GM23338 (cell line): ENCODE measurements around the gene MAPT. TPM values are rescaled to one million over a fixed set of nuclear protein-coding genes. Genes with fewer than 3 reads are reported as not detected.

Source experiments
- ATAC-seq: fragments of 200-7000 bp; cut with Tn5 transposase; 3 replicates; pipeline ENCODE4 v1.9.1; 2020
- DNase-seq: peaks from one replicate; pipeline ENCODE4 v3.0.0-alpha.2; 2015; ENCODE audit warnings: low spot score
- H2AFZ ChIP-seq: fragments of 200-600 bp; sonication (generic); 2 replicates; pipeline ENCODE4 v1.8.0; 2016; ENCODE audit warnings: antibody characterized with exemption, mild to moderate bottlenecking, moderate library complexity
- H3F3A ChIP-seq: fragments of 200-600 bp; sonication (generic); replicated peaks from 2 replicates; pipeline ENCODE4 v1.8.0; 2017; ENCODE audit warnings: antibody characterized with exemption, mixed run types, low read depth
- H3K27ac ChIP-seq: fragments of 200-600 bp; sonication (generic); 2 replicates; pipeline ENCODE4 v1.6.1; 2016; ENCODE audit warnings: low read depth
- H3K27me3 ChIP-seq: fragments of 200-600 bp; sonication (generic); 2 replicates; pipeline ENCODE4 v1.8.0; 2016; ENCODE audit warnings: mild to moderate bottlenecking, mixed run types, moderate library complexity; ENCODE audit not compliant: insufficient read depth
- H3K36me3 ChIP-seq: fragments of 200-600 bp; sonication (generic); 2 replicates; pipeline ENCODE4 v1.8.0; 2016; ENCODE audit warnings: mild to moderate bottlenecking; ENCODE audit not compliant: insufficient read depth
- H3K4me1 ChIP-seq: fragments of 200-600 bp; sonication (generic); 2 replicates; pipeline ENCODE4 v1.8.0; 2016; ENCODE audit warnings: mild to moderate bottlenecking, moderate library complexity; ENCODE audit not compliant: insufficient read depth
- H3K4me2 ChIP-seq: fragments of 200-600 bp; sonication (generic); 2 replicates; pipeline ENCODE4 v1.7.1; 2017; ENCODE audit warnings: mixed run types
- H3K4me3 ChIP-seq: fragments of 200-600 bp; sonication (generic); 2 replicates; pipeline ENCODE4 v1.6.1; 2016; ENCODE audit warnings: mixed run types
- H3K79me2 ChIP-seq: fragments of 200-600 bp; sonication (generic); replicated peaks from 2 replicates; pipeline ENCODE4 v1.8.0; 2017; ENCODE audit warnings: mild to moderate bottlenecking; ENCODE audit not compliant: insufficient read depth
- H3K9me2 ChIP-seq: fragments of 200-600 bp; sonication (generic); 2 replicates; pipeline ENCODE4 v1.8.0; 2017; ENCODE audit not compliant: insufficient read depth
- H4K20me1 ChIP-seq: fragments of 200-600 bp; sonication (generic); replicated peaks from 2 replicates; pipeline ENCODE4 v1.8.0; 2017; ENCODE audit warnings: mild to moderate bottlenecking; ENCODE audit not compliant: insufficient read depth
- H3K27ac Mint-ChIP-seq: 2 replicates; pipeline ENCODE4 v1.8.0; 2020; ENCODE audit warnings: inconsistent platforms, mild to moderate bottlenecking, moderate library complexity, mixed read lengths
- H3K27me3 Mint-ChIP-seq: 3 replicates; pipeline ENCODE4 v1.8.0; 2022; ENCODE audit warnings: low read depth, mild to moderate bottlenecking, moderate library complexity, mixed read lengths, inconsistent platforms; ENCODE audit not compliant: insufficient read depth, poor library complexity
- H3K36me3 Mint-ChIP-seq: 3 replicates; pipeline ENCODE4 v1.8.0; 2021; ENCODE audit warnings: low read depth, mild to moderate bottlenecking, inconsistent platforms, moderate library complexity, mixed read lengths
- H3K4me1 Mint-ChIP-seq: 3 replicates; pipeline ENCODE4 v1.8.0; 2020; ENCODE audit warnings: mild to moderate bottlenecking, inconsistent platforms, mixed read lengths
- H3K4me3 Mint-ChIP-seq: 3 replicates; pipeline ENCODE4 v1.8.0; 2021; ENCODE audit warnings: moderate library complexity, mild to moderate bottlenecking, inconsistent platforms, mixed read lengths
- H3K9me3 Mint-ChIP-seq: 3 replicates; pipeline ENCODE4 v1.8.0; 2020; ENCODE audit warnings: moderate library complexity, mild to moderate bottlenecking, inconsistent platforms, mixed read lengths
- CREB1 ChIP-seq: fragments of 250-450 bp; sonication (Bioruptor Pico); IDR thresholded peaks from 2 replicates; pipeline ENCODE4 v1.5.0; 2020; ENCODE audit warnings: low read depth, mild to moderate bottlenecking, moderate library complexity
- CTCF ChIP-seq, 2 experiments: fragments of 200-600 bp in 1 of 2; sonication (generic) in 1 of 2; conservative IDR thresholded peaks; 2 replicates each; pipeline versions ENCODE4 v1.5.1 to v1.6.1; 2016 to 2017; ENCODE audit warnings: antibody characterized with exemption in 2 of 2, low read depth in 2 of 2, mild to moderate bottlenecking in 2 of 2, moderate library complexity in 1 of 2
- ETS1 ChIP-seq: IDR thresholded peaks from 2 replicates; pipeline ENCODE4 v1.6.1; 2016; ENCODE audit warnings: antibody characterized with exemption
- EZH2 ChIP-seq: fragments of 200-600 bp; sonication (generic); IDR thresholded peaks from one replicate; pipeline ENCODE4 v1.8.0; 2017; ENCODE audit warnings: antibody characterized with exemption, mild to moderate bottlenecking, low read depth; ENCODE audit not compliant: unreplicated experiment
- EZH2phosphoT487 ChIP-seq: fragments of 200-600 bp; sonication (generic); IDR thresholded peaks from one replicate; pipeline ENCODE4 v1.8.1; 2018; ENCODE audit warnings: antibody characterized with exemption; ENCODE audit not compliant: unreplicated experiment
- JUNB ChIP-seq: IDR thresholded peaks from one replicate; pipeline ENCODE4 v1.6.1; 2016; ENCODE audit warnings: antibody characterized with exemption; ENCODE audit not compliant: unreplicated experiment
- POLR2AphosphoS5 ChIP-seq: IDR thresholded peaks from 2 replicates; pipeline ENCODE4 v1.6.1; 2016; ENCODE audit warnings: antibody characterized with exemption, low read depth
- REST ChIP-seq: IDR thresholded peaks from one replicate; pipeline ENCODE4 v1.6.1; 2018; ENCODE audit warnings: antibody characterized with exemption; ENCODE audit not compliant: unreplicated experiment
- ZNF114 ChIP-seq: fragments of 250-450 bp; sonication (Bioruptor Pico); IDR thresholded peaks from 2 replicates; pipeline ENCODE4 v1.5.0; 2020; ENCODE audit warnings: mild to moderate bottlenecking, moderate library complexity
- ZNF331 ChIP-seq: fragments of 250-450 bp; sonication (Bioruptor Pico); IDR thresholded peaks from 2 replicates; pipeline ENCODE4 v1.5.0; 2020; ENCODE audit warnings: low read depth, mild to moderate bottlenecking, moderate library complexity
- ZNF462 ChIP-seq: fragments of 250-450 bp; sonication (Bioruptor Pico); IDR thresholded peaks from 2 replicates; pipeline ENCODE4 v1.5.0; 2020; ENCODE audit warnings: mild to moderate bottlenecking, moderate library complexity
- polyA plus RNA-seq: library from polyadenylated mRNA; unstranded; fragments of >200 nt; fragmentation: Nextera tagmentation; extraction: Ambion mirVana; gene quantifications from 2 replicates; pipeline ENCODE4 v1.2.1, GENCODE V29; 2016
- total RNA-seq: library from RNA; depleted of rRNA; stranded (reverse); fragments of >200 nt; shearing (Covaris generic); gene quantifications from 2 replicates; pipeline ENCODE4 v1.2.3, GENCODE V29; 2014

The MAPT gene
- total and polyA plus RNA-seq, 2 experiments from 2014 or later: 1.1 to 2.1 TPM

- peak; percentile 8; the same call in 1 of the 3 replicates for ATAC-seq
- H2AFZ ChIP-seq: peak overlapping the region; percentile 87
- no peaks in the 10 kb centered on the region for H3K79me2 ChIP-seq
- TF ChIP-seq ZNF462 (CRISPR knock-in tag) (no peak), CREB1 (CRISPR knock-in tag) (no peak), ZNF331 (no peak), POLR2AphosphoS5 (no peak), JUNB (no peak), CTCF (conservative IDR thresholded peaks at IDR 0.05; ENCODE audit: low read depth in 2 of 2) (no peak), EZH2 (no peak), ETS1 (no peak), EZH2phosphoT487 (no peak), ZNF114 (CRISPR knock-in tag) (no peak), REST (no peak)
- H3K9me2 ChIP-seq: no peaks in the 10 kb centered on the region
- peak overlapping the region; percentile 77 for H3K4me2 ChIP-seq
- peaks cover 13% of the 10 kb centered on the region for H3K27me3 ChIP-seq
- H3K4me1 ChIP-seq: peaks cover 16% of the 10 kb centered on the region
- H3K4me3 ChIP-seq: peak overlapping the region; percentile 17; the same call in 1 of the 2 replicates
- H3K27me3 Mint-ChIP-seq: peaks cover 19% of the 10 kb centered on the region
- no peaks in the 10 kb centered on the region for H3K36me3 ChIP-seq
- no peak overlapping the region; the same call in 1 of the 2 replicates for H3K27ac Mint-ChIP-seq
- no peaks in the 10 kb centered on the region for H3K36me3 Mint-ChIP-seq
- H3K4me3 Mint-ChIP-seq: no peak overlapping the region
- no peaks in the 10 kb centered on the region for H4K20me1 ChIP-seq
- no peak overlapping the region; the same call in 1 of the 2 replicates for H3K27ac ChIP-seq
- peaks cover 3% of the 10 kb centered on the region; the same call in 1 of the 3 replicates for H3K9me3 Mint-ChIP-seq
- H3K4me1 Mint-ChIP-seq: peaks cover 23% of the 10 kb centered on the region
- no peak for DNase-seq
- no peaks in the 10 kb centered on the region for H3F3A ChIP-seq
These were observed 54.1 kb downstream of the MAPT start for GRCh38 chr17:45948498-45948880.
